ENCODE data around the gene BNIP5.

Gene BNIP5

GRCh38 chr6:36320475-36320874 lies 16.2 kb downstream of the BNIP5 start:
- no peak for DNase-seq

DNA sequence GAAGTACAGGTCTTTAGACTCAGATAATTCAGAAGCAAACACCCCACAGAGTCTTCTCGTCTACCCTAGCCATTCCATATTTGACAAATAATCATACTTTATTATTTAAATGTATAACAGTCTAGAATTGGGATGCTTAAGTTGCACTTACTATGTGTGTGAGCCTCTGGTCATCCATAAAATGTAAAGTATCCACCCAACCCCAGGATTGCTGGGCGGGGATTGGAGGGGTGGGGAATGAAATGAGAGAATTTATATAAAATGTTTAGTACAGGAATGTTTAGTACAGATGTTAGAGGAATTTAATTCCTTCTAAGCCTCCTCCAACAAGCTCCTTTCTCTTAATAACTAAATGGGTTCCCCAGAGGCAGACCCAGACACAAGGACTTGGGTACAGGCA lies 16.9 kb downstream of the BNIP5 start:
- no peak for DNase-seq

GRCh38 chr6:36319436-36319762 lies 17.3 kb downstream of the BNIP5 start:
- no peak for DNase-seq

- no peak for DNase-seq
Measured at GRCh38 chr6:36318690-36319435, 17.8 kb downstream of the BNIP5 start.

DNA sequence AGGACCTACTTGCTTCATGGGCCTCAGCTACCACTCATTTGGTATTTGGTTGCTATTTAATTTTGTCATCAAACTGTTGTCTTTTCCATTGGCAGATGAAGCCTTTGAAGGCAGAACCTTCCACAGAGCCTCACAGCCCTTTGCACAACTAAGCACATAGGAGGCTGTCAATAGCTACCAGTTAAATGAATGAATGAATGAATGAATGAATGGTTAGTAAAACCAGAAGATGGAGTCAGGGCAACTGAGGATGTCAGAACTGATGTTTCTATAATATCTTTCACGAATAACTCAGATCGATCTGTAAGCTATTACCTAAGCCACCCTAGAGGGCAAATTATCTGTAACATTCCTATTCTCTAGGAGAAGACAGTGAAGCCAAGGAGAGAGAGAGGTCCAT lies 19.1 kb downstream of the BNIP5 start:
- no peak for DNase-seq

DNA sequence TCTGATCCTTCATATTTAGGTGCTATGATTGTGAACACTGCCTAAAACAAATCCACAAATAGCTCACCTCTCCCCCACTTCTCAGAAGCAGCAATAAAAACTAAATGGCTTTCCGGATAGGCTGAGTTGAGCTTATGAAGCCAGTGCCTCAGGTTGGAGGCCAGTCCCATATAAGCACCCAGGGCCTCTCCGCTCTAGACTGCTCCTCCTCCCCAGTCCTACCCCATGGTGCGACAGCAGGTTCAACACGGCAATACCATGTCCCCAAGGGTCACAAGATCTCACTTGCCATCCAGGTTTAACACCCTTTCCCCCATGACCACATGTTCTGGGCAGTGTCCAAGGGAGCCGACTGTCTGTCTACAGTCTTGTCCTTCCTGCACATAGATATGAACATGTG lies 20.8 kb downstream of the BNIP5 start:
- DNase-seq = no peak

DNA sequence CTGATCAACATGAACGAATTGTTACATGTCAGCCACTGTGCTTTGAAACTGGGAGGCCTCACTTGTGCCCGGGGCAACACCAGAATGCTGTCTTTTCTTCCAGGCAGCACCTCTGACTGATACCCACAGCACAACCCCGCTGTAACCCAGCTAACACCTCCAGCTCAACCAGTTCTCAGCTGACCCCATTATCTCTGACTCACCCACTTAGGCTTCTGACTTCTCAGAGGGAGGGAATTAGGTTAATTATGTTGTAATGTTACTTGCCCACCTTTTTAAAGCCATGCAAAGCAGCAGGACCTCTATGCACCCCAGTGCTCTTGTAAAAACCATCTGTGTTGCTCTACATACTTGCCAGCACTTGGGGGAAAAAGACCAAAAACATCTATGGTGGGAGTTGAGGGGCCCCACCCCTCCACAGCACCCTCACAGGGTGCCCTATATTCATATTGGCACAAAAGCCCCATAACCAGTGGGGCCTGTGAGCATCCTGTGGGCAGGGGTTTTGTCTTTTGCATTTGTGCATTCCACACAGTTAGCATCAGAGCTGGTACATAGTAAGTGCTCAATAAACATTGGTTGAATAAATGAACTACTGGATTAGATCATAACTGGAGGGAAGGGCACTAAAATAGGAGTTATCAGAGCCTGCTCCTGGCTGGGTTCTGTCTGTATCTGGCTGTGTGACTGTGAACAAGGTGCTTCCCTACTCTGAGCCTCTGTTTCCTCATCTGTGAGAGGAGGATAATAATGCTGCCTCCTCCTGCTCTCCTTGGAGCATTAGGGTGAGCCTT lies 22.3 kb downstream of the BNIP5 start:
- no peak for DNase-seq

DNA sequence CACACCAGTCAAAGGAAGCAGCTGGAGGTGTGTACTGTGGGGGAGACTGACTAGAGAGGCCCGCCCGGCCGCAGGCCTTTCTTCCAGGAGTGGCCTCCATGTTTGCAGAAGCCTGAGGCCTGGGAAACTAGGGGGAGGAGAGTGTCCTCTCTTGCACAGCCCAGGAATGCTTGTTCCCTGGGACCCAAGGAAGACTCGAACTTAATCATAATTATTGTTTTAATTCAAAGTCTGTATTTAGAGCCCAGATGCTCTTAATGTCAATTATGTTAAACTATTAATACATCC lies 23.1 kb downstream of the BNIP5 start:
- DNase-seq = no peak

DNA sequence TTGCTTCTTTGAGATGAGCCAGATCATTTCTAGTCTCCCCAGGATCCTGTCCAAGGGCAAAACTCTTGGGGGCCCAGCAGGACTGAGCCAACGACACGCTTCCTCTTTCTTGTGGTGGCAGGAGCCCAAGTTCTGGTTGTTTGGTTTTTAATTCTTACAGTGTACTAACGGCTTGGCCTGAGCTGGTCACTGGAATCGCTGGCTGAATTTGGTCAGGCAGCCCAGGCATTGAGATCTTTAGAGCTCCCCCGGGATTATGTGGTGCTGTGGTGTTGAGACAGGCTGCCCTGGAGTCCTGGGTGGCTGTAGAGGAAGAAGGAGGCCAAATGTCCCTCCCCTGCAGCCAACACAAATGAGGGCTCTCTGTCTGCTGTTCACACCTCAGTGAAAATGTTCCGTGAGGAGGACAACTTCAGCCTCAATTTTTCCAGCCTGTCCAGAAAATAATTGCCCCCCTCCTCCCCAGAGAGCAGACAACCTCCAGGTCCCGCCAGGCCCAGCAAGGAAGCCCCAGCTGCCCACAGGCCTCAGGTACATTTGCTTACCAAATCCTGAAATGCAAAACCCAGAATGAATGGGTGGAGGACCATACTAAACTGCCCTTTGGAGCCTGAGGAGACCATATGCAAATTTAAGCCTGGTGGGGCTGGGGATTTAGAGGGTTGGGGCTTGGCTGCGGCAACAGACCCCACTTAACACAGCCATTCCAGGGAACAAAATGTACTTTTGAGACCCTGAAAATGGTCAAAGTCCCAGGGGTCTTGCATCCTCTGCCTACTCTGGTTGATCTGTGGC lies 23.6 kb downstream of the BNIP5 start:
- no peak for DNase-seq

DNA sequence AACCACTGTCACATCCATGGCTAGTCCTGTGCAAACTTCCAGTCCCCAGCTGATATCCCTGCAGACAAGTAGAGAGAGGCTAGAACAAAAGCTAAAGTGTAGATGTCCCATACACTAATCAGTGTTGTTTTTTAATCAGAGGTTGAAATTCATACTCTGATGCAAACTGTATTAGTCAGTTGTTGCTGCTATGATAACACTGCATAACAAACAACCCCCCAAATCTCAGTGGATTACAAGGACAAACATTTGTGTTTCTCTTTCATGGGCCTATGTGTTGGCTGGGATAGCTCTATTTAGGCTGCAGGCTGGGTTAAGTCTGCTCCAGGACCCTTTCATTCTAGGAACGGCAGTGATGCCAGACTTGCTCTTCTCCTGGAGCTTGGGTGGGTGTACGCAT lies 26.8 kb downstream of the BNIP5 start:
- DNase-seq = no peak

- no peak for DNase-seq
Measured at GRCh38 chr6:36309203-36309602, 27.5 kb downstream of the BNIP5 start.

- DNase-seq = no peak
Measured at GRCh38 chr6:36308514-36308913, 28.2 kb downstream of the BNIP5 start.

DNA sequence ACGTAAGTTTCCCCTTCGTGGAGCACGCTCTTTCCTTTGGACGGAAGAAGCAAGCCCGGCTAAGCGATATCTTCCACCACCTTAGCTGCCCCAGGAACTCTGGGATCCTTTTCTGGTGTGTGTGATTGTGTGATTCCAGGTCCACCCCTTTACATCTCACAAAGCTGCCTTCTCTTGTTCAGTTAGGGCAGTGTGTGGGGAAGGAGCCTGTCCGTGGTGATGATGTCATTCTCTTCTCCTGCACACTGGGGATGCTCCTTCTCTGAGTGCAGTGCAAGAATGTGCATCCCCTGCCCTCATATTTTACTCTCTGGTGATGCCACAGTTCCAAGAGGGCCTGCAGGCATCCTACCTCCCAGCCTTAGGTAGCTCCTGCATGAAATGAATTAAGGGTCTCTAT lies 30.3 kb downstream of the BNIP5 start:
- DNase-seq = no peak

DNA sequence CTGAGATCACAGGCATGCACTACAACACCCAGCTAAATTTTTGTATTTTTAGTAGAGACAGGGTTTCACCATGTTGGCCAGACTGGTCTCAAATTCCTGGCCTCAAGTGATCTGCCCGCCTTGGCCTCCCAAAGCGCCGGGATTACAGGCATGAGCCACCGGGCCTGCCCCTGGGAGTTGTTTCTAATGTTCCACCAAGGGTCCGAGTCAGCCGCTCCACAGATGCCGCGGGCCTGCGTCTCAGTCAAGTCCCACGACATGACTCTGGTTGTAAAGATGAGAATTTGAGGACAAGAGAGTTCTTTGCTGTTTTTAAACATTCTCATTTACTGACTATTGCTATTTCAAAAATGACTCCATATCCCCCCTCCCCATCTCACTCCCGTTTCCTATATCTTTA lies 30.8 kb downstream of the BNIP5 start:
- no peak for DNase-seq

DNA sequence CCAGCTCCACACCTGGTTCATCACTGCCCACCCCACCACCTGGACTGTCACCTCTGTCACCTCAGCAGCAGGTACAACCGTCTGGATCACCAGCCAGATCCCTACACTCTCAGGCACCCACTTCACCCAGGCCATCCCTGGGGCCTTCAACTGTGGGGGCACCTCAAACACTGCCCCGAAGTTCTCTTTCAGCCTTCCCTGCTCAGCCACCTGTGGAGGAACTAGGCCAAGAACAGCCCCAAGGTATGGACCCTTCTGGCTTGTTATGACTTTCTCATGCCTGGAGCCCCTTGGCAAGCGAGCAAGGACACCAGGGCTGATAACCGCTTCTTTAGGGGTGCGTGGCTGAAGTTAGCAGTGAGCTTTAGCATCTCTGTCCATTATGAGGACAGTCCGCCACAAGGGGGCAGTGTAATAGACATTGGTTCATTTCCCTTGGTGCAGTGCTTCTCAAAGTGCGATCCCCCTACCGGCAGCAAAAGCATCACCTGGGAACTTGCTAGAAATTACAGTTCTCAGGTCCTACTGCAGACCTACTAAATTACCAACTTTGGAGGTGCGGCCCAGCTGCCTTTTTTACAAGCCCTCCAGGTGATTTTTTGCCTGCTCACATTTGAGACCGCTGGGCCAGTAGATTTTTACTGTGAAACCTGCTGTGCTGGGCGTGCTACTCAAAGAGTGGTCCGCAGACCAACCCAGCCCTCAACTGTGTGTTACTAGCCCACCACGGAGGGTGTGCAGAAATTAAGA lies 34.3 kb downstream of the BNIP5 start:
- DNase-seq = no peak

DNA sequence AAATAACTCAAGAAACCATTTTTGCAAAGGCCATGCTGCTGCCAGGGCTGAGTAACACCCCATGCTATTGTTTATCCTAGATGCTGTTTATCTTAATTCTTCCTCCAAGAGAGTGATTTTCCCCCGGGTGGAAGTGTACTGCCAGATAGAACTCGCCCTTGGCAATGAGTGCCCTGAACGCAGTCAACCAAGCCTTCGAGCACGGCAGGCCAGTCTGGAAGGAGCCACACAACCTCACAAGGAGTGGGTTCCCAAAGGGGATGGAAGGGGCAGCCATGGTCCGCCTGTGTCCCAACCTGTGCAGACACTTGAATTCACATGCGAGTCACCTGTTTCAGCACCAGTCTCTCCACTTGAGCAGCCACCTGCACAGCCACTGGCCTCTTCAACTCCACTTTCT lies 34.9 kb downstream of the BNIP5 start:
- no peak for DNase-seq

DNA sequence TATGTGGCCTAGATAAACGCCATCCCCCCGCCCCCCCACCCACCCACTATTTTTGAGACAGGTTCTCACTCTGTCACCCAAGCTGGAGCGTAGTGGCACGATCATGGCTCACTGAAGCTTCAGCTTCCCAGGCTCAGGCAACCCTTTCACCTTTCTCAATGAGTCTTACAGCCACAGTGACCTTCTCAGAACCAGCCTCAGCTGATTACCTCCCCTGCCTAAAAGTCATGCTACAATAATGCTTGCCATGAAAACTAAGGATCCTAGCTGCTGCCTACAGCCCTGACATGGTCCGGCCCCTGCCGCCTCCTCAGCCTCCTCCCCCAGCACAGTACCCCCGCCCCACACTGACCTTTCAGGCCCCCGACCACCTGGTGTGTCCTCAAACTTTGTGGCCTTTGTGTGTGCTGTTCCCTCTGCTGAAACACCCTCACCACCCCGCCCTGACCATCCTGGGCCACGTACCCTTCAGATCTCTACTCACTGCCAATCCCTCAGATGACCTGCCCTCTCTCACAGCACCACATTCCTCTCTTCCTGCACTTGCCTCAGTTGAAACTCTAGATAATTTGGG lies 35.5 kb downstream of the BNIP5 start:
- no peak for DNase-seq

DNA sequence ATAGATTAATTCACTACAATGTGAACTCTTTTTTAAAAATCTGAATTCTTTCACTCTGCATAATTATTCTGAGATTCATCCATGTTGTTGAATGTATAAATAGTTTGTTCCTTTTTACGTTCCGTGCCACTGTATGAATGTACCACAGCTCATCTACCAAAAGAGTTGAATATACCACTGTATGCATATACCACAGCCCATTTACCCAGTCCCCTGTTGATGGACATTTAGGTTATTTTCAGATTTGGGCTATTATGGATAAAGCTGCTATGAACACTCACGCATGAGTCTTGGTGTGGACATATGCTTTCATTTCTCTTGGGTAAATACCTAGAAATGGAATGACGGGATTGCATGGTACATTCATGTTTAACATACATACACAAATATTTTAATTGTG lies 38.7 kb downstream of the BNIP5 start:
- no peak for DNase-seq

- DNase-seq = no peak
Measured at GRCh38 chr6:36297511-36297910, 39.2 kb downstream of the BNIP5 start.

GRCh38 chr6:36297051-36297450 lies 39.6 kb downstream of the BNIP5 start:
- DNase-seq = no peak

DNA sequence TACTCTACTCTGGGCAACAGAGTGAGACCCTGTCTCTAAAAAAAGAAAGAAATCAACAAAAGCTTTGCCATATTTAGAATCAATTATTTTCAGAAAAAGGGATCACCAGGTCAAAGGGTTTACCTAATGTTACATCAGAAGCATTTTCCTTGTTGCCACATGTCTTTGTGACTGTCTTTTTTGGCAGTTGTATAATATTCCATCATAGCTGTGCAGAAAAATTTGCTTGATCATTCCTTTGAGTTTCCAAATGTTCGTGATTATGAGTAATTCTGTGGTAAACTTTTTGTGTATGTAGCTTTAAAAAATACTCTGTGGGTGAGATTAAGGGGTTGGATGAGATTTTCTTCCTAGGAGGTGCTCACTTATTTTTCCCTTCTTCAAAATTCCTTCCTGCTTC lies 40.4 kb downstream of the BNIP5 start:
- no peak for DNase-seq

GRCh38 chr6:36292170-36292569 lies 44.5 kb downstream of the BNIP5 start:
- DNase-seq = no peak
